GM23338 (cell line): ENCODE data around the gene TUBA8. TPM values are rescaled to one million over a fixed set of nuclear protein-coding genes. Genes with fewer than 3 reads are reported as not detected.
A peak's percentile ranks its signal among the peaks of the same experiment; 100 is the strongest.
"Not testable (repeated sequence)": the region's sequence is repeated elsewhere in the genome, so short reads cannot be mapped to it uniquely, and the experiment has no call there.

Experiments
- ATAC-seq: fragments of 200-7000 bp; cut with Tn5 transposase; 3 replicates; pipeline ENCODE4 v1.9.1; 2020
- DNase-seq: peaks from one replicate; pipeline ENCODE4 v3.0.0-alpha.2; 2015; ENCODE audit warnings: low spot score
- H2AFZ ChIP-seq: fragments of 200-600 bp; sonication (generic); 2 replicates; pipeline ENCODE4 v1.8.0; 2016; ENCODE audit warnings: antibody characterized with exemption, mild to moderate bottlenecking, moderate library complexity
- H3F3A ChIP-seq: fragments of 200-600 bp; sonication (generic); replicated peaks from 2 replicates; pipeline ENCODE4 v1.8.0; 2017; ENCODE audit warnings: antibody characterized with exemption, mixed run types, low read depth
- H3K27ac ChIP-seq: fragments of 200-600 bp; sonication (generic); 2 replicates; pipeline ENCODE4 v1.6.1; 2016; ENCODE audit warnings: low read depth
- H3K27me3 ChIP-seq: fragments of 200-600 bp; sonication (generic); 2 replicates; pipeline ENCODE4 v1.8.0; 2016; ENCODE audit warnings: mild to moderate bottlenecking, mixed run types, moderate library complexity; ENCODE audit not compliant: insufficient read depth
- H3K36me3 ChIP-seq: fragments of 200-600 bp; sonication (generic); 2 replicates; pipeline ENCODE4 v1.8.0; 2016; ENCODE audit warnings: mild to moderate bottlenecking; ENCODE audit not compliant: insufficient read depth
- H3K4me1 ChIP-seq: fragments of 200-600 bp; sonication (generic); 2 replicates; pipeline ENCODE4 v1.8.0; 2016; ENCODE audit warnings: mild to moderate bottlenecking, moderate library complexity; ENCODE audit not compliant: insufficient read depth
- H3K4me2 ChIP-seq: fragments of 200-600 bp; sonication (generic); 2 replicates; pipeline ENCODE4 v1.7.1; 2017; ENCODE audit warnings: mixed run types
- H3K4me3 ChIP-seq: fragments of 200-600 bp; sonication (generic); 2 replicates; pipeline ENCODE4 v1.6.1; 2016; ENCODE audit warnings: mixed run types
- H3K79me2 ChIP-seq: fragments of 200-600 bp; sonication (generic); replicated peaks from 2 replicates; pipeline ENCODE4 v1.8.0; 2017; ENCODE audit warnings: mild to moderate bottlenecking; ENCODE audit not compliant: insufficient read depth
- H3K9me2 ChIP-seq: fragments of 200-600 bp; sonication (generic); 2 replicates; pipeline ENCODE4 v1.8.0; 2017; ENCODE audit not compliant: insufficient read depth
- H4K20me1 ChIP-seq: fragments of 200-600 bp; sonication (generic); replicated peaks from 2 replicates; pipeline ENCODE4 v1.8.0; 2017; ENCODE audit warnings: mild to moderate bottlenecking; ENCODE audit not compliant: insufficient read depth
- H3K27ac Mint-ChIP-seq: 2 replicates; pipeline ENCODE4 v1.8.0; 2020; ENCODE audit warnings: inconsistent platforms, mild to moderate bottlenecking, moderate library complexity, mixed read lengths
- H3K27me3 Mint-ChIP-seq: 3 replicates; pipeline ENCODE4 v1.8.0; 2022; ENCODE audit warnings: low read depth, mild to moderate bottlenecking, moderate library complexity, mixed read lengths, inconsistent platforms; ENCODE audit not compliant: insufficient read depth, poor library complexity
- H3K36me3 Mint-ChIP-seq: 3 replicates; pipeline ENCODE4 v1.8.0; 2021; ENCODE audit warnings: low read depth, mild to moderate bottlenecking, inconsistent platforms, moderate library complexity, mixed read lengths
- H3K4me1 Mint-ChIP-seq: 3 replicates; pipeline ENCODE4 v1.8.0; 2020; ENCODE audit warnings: mild to moderate bottlenecking, inconsistent platforms, mixed read lengths
- H3K4me3 Mint-ChIP-seq: 3 replicates; pipeline ENCODE4 v1.8.0; 2021; ENCODE audit warnings: moderate library complexity, mild to moderate bottlenecking, inconsistent platforms, mixed read lengths
- H3K9me3 Mint-ChIP-seq: 3 replicates; pipeline ENCODE4 v1.8.0; 2020; ENCODE audit warnings: moderate library complexity, mild to moderate bottlenecking, inconsistent platforms, mixed read lengths
- polyA plus RNA-seq: library from polyadenylated mRNA; unstranded; fragments of >200 nt; fragmentation: Nextera tagmentation; extraction: Ambion mirVana; gene quantifications from 2 replicates; pipeline ENCODE4 v1.2.1, GENCODE V29; 2016
- total RNA-seq: library from RNA; depleted of rRNA; stranded (reverse); fragments of >200 nt; shearing (Covaris generic); gene quantifications from 2 replicates; pipeline ENCODE4 v1.2.3, GENCODE V29; 2014
- TF ChIP-seq, protein P1 (sequence below), 2 experiments: fragments of 200-600 bp in 1 of 2; sonication (generic) in 1 of 2; conservative IDR thresholded peaks; 2 replicates each; pipeline versions ENCODE4 v1.5.1 to v1.6.1; 2016 to 2017; ENCODE audit warnings: antibody characterized with exemption in 2 of 2, low read depth in 2 of 2, mild to moderate bottlenecking in 2 of 2, moderate library complexity in 1 of 2

The TUBA8 gene
- total and polyA plus RNA-seq, 2 experiments from 2014 or later, result 0.31 to 0.48 TPM

DNA sequence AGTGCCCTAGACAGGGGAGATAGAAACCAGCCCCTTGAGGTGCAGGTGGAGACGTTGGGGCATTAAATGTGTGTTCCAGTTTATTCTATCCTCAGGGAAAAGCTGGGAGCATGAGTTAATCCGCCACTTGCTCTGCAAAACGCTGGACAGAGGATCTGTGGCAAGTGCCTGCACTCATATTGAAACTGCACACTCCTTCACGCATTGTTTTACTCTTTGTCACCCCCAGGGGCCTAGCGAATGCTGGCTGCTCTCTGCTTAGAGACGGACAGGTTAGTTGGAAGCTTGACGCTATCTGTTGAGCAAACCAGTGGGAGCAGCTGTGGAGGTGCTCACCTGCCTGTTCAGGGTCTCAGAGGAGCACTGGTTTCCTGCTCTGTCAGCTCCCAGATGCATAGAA lies 53.2 kb downstream of the TUBA8 start:
- H3F3A ChIP-seq, H3K79me2 ChIP-seq, H3K4me2 ChIP-seq, H4K20me1 ChIP-seq, H3K27ac Mint-ChIP-seq, DNase-seq, H3K27ac ChIP-seq, H3K4me3 Mint-ChIP-seq, H2AFZ ChIP-seq, H3K4me1 ChIP-seq, H3K36me3 ChIP-seq, H3K27me3 ChIP-seq, H3K4me3 ChIP-seq, H3K9me2 ChIP-seq: not testable (repeated sequence)
- Mint-ChIP-seq H3K9me3 (peaks cover 11% of the 10 kb centered on the region), H3K4me1 (peaks cover 15% of the 10 kb centered on the region), H3K36me3 (peaks cover 27% of the 10 kb centered on the region), H3K27me3 (peaks cover 18% of the 10 kb centered on the region)
- peak; percentile 15; the same call in 2 of the 3 replicates for ATAC-seq

GRCh38 chr22:18164584-18164983 lies 54.0 kb downstream of the TUBA8 start:
- not testable (repeated sequence) for H3K4me2 ChIP-seq, H3K79me2 ChIP-seq, DNase-seq, H3K9me2 ChIP-seq, H2AFZ ChIP-seq, H3F3A ChIP-seq, H3K27ac ChIP-seq, H3K27me3 ChIP-seq, H4K20me1 ChIP-seq, H3K27ac Mint-ChIP-seq, H3K4me3 Mint-ChIP-seq, H3K4me3 ChIP-seq, H3K36me3 ChIP-seq, H3K4me1 ChIP-seq
- ATAC-seq, result peak; percentile 76
- Mint-ChIP-seq H3K27me3 (peaks cover 18% of the 10 kb centered on the region), H3K9me3 (peaks cover 11% of the 10 kb centered on the region), H3K4me1 (peaks cover 15% of the 10 kb centered on the region), H3K36me3 (peaks cover 31% of the 10 kb centered on the region)

DNA sequence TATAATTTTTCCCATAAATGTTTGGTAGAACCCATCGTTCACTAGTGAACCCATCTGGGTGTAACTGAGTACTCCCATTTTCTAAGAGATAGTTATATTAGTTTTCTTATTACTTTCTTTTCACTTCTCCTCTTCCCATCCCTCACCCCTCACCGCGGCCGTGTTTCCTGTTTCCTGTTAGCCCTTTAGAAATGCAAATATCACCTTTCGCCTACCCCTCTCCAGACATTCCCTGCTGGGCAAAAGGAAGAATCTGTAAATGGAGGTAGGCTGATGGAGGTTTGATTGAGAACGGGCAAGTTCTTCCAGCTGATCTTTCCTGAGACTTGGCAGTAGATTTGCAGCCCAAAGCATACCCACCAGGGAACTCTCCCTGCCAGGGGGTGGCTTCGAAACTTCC lies 54.7 kb downstream of the TUBA8 start:
- peaks cover 15% of the 10 kb centered on the region for H3K4me1 Mint-ChIP-seq
- H3K4me3 ChIP-seq, H3K36me3 ChIP-seq, H3K9me2 ChIP-seq, DNase-seq, H3F3A ChIP-seq, H3K4me1 ChIP-seq, H3K4me2 ChIP-seq, H2AFZ ChIP-seq, H4K20me1 ChIP-seq, H3K27me3 ChIP-seq, H3K79me2 ChIP-seq: not testable (repeated sequence)
- H3K4me3 Mint-ChIP-seq, result peak overlapping the region; percentile 14
- peak; percentile 86 for ATAC-seq
- peaks cover 32% of the 10 kb centered on the region for H3K36me3 Mint-ChIP-seq
- peak overlapping the region; percentile 94 for H3K27ac Mint-ChIP-seq
- peaks cover 11% of the 10 kb centered on the region for H3K9me3 Mint-ChIP-seq
- peaks cover 18% of the 10 kb centered on the region for H3K27me3 Mint-ChIP-seq
- 0 out of 2 replicates have a peak overlapping the region, but pooled peaks have one; percentile 51 for H3K27ac ChIP-seq

DNA sequence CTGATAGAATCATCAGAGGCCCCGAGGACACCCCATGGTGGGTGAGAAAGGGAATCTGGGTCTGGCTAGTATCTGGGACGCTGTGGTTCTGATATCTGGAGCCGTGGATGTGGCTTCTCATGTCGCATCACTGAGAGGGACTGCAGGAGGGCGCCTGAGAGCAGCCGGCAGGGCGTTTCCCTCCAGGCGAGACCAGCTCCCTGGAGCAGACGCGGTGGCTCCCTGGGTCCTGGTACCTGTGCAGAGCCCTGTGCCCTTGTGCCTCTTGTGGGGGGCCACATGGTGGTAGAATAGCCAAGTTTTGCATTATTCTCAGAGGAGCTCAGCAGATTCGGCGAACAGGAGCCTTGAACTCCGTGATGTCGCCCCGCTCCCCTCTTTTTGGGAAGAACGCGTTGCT lies 59.7 kb downstream of the TUBA8 start:
- not testable (repeated sequence) for H3F3A ChIP-seq, H2AFZ ChIP-seq, H3K4me3 ChIP-seq, H3K9me2 ChIP-seq, H3K79me2 ChIP-seq, H3K4me3 Mint-ChIP-seq, H3K4me2 ChIP-seq, H3K27me3 ChIP-seq, H3K27ac ChIP-seq, H3K4me1 ChIP-seq, H3K36me3 ChIP-seq, H3K4me1 Mint-ChIP-seq, H3K27ac Mint-ChIP-seq, H4K20me1 ChIP-seq, DNase-seq, H3K9me3 Mint-ChIP-seq
- TF ChIP-seq, protein P1, sequence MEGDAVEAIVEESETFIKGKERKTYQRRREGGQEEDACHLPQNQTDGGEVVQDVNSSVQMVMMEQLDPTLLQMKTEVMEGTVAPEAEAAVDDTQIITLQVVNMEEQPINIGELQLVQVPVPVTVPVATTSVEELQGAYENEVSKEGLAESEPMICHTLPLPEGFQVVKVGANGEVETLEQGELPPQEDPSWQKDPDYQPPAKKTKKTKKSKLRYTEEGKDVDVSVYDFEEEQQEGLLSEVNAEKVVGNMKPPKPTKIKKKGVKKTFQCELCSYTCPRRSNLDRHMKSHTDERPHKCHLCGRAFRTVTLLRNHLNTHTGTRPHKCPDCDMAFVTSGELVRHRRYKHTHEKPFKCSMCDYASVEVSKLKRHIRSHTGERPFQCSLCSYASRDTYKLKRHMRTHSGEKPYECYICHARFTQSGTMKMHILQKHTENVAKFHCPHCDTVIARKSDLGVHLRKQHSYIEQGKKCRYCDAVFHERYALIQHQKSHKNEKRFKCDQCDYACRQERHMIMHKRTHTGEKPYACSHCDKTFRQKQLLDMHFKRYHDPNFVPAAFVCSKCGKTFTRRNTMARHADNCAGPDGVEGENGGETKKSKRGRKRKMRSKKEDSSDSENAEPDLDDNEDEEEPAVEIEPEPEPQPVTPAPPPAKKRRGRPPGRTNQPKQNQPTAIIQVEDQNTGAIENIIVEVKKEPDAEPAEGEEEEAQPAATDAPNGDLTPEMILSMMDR (conservative IDR thresholded peaks at IDR 0.05; ENCODE audit: low read depth in 2 of 2), result 0 out of 4 replicates have a peak, but pooled peaks of 1 of the 2 experiments have one; percentile 13
- H3K27me3 Mint-ChIP-seq, result peaks cover 11% of the 10 kb centered on the region
- H3K36me3 Mint-ChIP-seq, result peaks cover 20% of the 10 kb centered on the region
- ATAC-seq, result peak; percentile 56

GRCh38 chr22:18172203-18172602 lies 61.6 kb downstream of the TUBA8 start:
- H3F3A ChIP-seq, H3K4me1 ChIP-seq, H3K27ac ChIP-seq, H3K9me2 ChIP-seq, H3K4me1 Mint-ChIP-seq, H3K79me2 ChIP-seq, DNase-seq, H3K4me3 Mint-ChIP-seq, H2AFZ ChIP-seq, H3K9me3 Mint-ChIP-seq, H4K20me1 ChIP-seq, H3K4me2 ChIP-seq, H3K27me3 ChIP-seq, H3K4me3 ChIP-seq, H3K27ac Mint-ChIP-seq, H3K36me3 ChIP-seq, H3K27me3 Mint-ChIP-seq, ATAC-seq: not testable (repeated sequence)
- peaks cover 17% of the 10 kb centered on the region for H3K36me3 Mint-ChIP-seq

DNA sequence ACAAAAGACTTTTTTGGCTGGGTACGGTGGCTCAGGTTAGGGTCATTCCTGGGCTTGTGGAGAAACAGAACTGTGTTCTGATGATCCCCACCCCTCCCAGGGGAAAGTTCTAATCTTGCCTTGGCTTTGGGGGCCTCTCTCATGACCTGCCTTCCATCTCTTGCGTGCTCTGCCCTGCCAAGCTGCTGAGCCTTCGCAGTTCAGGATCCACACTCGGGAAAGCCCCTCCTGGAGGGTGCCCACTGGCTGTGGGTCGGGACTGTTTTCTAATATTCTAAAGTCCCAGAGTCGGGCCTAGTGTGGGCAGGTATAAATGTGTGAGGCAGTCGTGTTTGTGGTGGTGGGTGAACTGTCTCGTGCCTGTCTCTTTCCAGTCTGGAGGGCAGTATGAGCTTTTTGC lies 62.2 kb downstream of the TUBA8 start:
- ATAC-seq, H3K9me3 Mint-ChIP-seq, H3K27ac ChIP-seq: not testable (repeated sequence)

More for the DNA sequence above, 62.2 kb downstream of the TUBA8 start:
- not testable (repeated sequence) for H2AFZ ChIP-seq, H3K4me3 Mint-ChIP-seq, H3K36me3 ChIP-seq, H3K4me2 ChIP-seq, H3K27me3 Mint-ChIP-seq, H3F3A ChIP-seq, H3K4me1 Mint-ChIP-seq, H3K4me3 ChIP-seq, H3K79me2 ChIP-seq, H4K20me1 ChIP-seq, DNase-seq, H3K9me2 ChIP-seq, H3K4me1 ChIP-seq, H3K27me3 ChIP-seq
- Mint-ChIP-seq H3K36me3 (peaks cover 15% of the 10 kb centered on the region), H3K27ac (peak overlapping the region; percentile 41; the same call in 1 of the 2 replicates)
